HG02678 (cell line): Measurements from ENCODE around the gene TNN.

Source experiments
- ATAC-seq: cut with Tn5 transposase; IDR thresholded peaks from one replicate; pipeline ENCODE4 v1.9.1; 2021; ENCODE audit warnings: mild to moderate bottlenecking, moderate library complexity; ENCODE audit not compliant: unreplicated experiment

Gene TNN

DNA sequence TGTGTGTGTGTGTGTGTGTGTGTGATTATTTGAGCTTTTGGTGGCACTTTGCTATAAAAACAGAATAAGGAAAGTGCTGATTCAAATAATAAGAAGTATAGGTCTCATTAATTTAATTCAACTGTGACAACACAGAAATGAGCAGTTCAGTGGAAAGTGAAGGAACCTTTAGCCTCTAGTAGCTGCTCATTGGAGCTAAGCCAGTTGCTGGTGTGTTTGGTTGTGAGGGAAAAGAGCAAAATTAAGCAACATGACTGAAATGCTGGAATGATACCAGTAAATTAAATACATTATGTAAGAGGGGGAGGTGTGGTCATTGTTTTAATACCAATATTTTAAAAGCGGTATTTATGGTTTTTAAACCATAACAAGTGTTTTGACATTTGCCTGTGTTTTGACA, 69.7 kb downstream of the TNN start:
- no peak for ATAC-seq

DNA sequence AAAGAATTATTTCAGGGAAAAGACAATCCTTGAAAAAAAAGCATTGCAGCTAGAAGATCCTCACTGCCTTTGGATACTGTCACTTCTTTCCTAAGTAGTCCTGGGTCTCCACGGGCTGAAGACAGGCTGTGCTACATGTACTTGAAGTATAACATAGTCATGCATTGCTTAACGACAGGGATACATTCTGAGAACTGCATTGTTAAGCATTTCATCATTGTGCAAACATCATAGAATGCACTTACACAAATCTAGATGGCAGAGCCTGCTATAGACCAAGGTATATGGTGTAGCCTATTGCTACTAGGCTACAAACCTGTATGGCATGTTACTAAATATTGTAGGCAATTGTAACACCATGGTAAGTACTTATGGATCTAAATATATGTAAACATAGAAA, 70.9 kb downstream of the TNN start:
- ATAC-seq = no peak

DNA sequence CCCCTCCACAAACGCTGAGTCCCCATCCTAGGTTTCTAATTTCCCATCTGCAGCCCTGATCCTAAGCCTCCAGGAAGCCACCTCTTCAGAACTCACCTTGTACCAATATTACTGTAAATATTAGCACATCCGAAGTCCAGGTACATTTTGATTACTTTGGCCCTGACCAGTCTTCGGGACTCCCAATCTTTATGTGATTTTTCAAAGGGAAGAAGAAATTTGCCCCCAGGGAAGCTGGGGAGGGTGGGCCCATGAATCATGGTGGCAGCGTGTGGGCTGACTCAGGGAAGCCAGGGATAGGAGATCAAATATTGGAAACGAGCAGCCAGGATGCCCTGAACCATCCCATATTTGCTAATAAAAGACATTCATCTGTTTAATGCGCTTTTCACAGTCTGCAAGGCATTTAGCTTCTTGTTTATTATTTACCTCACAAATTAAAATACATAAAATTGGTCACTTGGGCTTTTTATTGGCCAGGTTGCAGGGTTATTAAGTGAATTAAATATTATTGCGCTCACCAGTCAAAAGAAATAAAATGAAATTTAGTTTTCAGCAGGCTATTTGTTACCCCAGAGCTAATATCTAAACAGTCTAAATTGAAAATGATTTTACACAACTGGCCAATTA, 78.4 kb downstream of the TNN start:
- no peak for ATAC-seq

DNA sequence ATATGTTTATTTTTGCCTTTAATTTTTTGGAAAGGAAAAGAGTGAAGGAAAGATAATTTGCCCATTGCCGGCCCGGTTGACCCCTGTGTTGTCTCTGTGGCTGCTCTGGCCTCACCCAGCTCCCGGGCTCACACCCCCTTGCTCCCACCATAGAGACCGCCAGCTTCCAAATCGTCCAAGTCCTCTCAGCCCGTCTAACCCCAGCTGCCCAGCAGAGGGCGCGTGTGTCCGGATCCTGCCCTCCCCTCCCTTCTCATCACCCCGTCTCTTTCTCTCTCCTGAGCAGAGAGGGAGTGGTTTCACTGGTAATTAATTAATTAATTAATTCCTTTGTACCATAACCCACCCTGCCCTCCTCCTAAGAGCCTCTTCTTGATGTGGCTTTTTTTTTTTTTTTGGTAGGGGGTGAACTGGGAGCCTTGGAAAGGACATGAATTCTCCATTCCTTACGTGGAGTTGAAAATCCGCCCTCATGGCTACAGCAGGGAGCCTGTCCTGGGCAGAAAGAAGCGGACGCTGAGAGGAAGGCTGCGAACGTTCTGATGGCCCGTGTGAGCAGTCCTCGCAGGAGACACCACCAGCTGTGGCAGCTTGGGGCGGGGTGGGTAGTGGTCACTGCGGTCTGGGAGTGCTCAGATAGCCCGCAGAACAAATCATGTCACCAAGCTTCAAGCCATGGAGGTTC, 79.0 kb downstream of the TNN start:
- ATAC-seq = peak; percentile 56

DNA sequence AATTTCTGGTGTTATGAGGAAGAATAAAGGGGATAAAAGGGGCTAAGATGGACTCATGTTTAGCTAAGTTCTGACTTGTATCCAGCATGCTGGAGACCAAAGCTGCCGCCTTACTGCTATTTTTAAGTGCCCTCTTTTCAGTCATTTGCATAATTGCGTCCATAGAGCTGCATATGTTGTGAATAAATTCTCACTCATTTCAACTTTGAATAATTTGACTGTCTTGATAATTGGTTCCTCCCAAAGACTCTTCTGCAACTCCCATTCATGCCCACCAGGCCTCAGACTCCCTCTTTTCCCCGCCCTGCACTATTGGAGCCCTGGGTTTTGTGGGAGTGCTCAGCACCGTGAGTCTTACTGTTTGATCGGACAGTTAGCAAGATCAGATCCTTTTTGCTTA, 79.9 kb downstream of the TNN start:
- ATAC-seq = no peak

DNA sequence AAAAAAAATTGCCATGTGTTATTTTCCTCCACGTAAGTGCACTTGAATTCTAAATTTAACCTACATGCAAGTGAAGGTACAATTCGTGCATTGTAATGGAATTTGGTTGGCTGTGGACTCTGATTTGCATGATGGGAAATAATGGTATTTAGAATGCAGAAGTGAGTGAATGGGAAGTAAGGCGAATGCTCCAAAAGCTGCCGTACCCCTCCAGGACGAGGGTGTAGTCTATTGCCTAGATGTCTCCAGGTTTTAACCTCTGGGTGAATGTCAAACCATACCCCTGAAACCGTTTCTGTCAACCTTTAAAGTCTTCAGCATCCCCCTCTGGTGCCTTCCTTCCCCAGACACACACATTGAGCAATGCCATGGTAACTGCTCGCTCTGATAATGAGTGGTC, 80.4 kb downstream of the TNN start:
- ATAC-seq = no peak

DNA sequence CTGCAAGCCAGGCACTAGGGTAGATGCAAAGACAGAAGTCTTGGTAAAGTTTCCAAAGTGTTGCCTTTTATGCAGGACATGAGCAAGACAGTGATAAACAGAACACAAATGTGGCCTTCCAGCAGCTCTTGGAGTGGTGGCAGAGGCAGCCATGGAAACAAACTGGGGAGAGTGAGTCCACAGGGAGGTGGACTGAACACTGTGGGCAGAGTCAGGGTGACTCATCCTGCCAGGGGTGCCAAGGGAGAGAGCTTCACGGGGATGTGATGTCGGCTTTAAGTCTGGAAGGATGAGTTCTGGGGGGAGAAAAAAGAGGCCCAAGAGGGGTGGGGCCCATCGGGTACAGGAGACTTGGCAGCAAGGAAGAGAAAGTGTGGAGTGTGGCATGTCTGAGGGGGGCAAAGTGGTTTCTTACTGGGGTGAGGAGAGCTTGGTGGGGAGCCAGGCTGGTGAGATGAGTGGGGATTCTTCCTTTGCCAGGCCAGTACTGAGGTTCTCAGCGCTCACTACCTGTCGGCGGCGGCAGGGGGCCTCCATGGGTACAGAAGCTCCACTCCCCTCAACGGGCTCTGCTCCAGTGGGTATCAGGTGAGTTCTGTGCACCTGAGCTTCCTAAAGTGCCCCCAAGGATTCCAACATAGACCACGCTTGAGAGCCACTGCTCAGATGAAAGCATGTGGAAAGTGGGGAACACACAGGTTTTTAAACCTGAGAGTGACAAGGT, 83.1 kb downstream of the TNN start:
- ATAC-seq = no peak

DNA sequence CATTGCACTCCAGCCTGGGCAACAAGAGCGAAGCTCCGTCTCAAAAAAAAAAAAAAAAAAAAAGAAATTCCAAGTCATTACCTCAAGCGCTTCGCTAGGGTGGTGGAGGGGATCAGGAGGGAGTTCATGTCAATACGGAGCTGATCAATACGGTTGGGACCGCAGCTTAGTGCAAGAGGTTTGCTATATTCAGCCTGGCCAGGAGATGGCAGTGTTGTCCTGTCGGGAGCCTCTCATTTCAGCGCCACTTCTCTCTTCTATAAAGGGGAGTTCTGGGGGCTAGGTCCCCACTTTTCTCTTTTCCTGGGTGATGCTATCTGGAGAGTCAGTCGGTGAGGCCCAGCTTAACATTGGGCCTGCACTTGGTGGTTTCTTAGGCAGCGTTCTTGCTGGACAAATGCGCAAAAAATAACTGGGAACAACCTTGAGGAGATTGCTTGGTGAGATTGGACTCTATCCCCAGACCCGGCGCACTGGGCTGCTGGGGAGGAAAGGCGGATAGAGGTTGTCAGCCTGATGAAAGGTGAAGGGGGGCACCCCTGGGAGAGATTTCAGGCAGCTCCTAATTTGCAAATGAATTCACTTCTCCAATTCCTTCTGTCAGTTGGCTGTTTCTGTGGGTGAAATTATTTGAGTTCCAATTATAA, 84.5 kb downstream of the TNN start:
- ATAC-seq = peak; percentile 54

DNA sequence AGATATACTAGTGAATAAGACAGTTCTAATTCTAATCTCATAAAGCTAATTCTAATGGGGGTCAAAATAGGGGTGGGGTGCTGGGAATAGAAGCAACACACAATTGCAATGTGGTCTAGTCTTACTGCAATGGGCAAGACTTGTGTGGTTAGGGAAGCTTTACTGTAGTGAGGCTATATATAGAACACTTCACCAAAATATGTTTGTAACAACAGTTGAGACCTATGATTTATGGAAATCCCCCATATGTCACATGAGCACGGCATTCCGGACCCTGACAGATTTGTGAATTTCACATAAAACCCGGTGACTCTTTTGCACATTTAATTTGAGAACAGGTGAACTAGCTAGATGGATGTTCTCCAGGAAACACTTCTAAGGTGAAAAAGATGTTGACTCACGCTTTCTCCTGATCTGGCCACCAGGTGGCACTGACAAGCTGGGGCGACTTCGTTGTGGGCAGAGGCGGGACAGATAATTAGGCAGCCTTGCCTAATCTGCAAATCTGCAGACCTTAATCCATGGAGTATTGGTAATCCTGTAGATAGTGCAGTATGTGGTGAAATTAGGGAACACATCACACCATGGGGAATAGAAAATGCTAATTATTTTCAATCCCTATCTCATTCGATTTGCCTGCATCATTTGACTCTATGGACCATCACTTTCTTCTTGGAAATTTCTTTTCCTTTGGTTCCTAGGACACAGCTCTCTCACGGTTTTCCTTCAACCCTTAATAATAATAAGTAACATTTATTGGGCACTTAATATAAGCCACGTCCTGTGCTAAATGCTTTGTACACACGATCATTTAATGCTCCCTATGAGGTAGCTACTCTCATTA, 87.2 kb downstream of the TNN start:
- peak; percentile 61 for ATAC-seq

DNA sequence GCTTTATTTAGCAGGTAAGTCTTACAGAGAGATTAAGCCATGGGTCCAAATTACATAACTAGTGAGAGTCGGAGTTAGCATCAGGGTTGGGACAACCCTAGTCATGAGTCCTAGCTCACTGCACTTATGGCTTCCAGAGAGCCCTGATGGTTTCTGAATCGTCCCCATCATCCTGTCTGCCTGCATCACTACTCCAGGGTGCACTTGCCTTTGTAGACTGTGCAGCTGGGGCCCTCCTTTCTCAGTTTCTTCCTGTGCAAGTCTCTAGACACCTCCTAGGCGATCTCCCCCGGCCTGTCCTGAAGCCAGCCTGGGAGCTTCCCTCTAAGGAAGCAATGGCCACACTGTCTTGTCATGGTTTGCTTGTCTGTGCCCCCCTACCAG, 87.8 kb downstream of the TNN start:
- ATAC-seq = no peak

DNA sequence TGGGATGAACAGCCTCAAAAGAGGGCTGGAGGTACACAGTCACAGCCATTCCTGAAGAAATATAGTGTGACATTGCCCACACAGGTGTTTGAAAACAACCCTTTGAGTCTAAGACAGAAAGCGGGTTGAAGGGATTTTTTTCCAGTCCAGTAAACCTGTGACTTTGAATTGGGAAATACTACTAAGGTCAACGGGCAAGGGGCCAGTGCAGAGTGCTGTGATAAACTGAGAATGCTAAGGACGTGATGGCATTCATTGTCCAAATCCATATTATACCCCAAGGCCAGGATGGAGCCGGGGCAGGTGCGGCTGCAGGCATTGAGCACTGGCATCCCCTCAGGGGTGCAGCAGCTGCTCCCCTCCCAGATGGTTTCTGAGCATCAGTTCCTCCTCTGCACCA, 88.3 kb downstream of the TNN start:
- ATAC-seq = no peak

DNA sequence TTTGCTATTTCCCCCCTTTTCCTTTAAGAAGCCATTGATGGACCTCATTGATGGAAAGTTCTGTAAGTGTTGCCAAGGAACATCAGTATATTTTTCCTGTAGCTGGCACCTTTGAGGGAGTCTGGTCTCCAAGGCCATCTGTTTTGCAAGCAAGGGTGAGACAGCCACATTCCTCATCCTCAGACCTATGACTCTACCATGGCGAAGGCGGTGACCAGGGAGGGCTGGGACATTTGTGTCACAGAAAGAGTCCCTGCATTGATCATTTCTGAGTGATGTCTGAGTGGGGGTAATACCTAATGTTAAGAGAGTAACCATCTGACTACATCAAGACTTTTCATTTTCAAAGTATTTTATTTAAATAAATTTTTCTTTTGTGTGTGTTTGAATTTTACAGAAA, 89.6 kb downstream of the TNN start:
- no peak for ATAC-seq

DNA sequence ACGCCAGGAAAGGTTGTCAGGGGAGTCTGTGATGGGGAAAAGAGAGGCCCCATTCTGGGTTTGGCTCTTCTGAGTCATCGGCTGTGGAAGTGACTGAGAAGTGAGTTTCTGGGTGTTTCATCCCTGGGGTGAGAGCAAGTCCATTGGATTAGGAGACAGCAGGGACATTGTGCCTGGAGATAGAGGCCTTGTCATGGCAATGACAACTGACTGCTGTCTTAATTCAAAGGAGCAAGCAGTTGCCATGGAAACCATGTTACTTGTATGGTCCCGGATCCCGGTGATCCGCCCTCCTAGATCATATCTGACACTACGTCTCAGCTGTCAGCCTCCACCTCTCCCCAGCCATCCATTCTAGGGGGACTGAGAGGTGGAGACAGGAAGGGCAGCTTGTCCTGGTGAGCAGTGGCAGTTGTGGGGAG, 90.5 kb downstream of the TNN start:
- no peak for ATAC-seq

DNA sequence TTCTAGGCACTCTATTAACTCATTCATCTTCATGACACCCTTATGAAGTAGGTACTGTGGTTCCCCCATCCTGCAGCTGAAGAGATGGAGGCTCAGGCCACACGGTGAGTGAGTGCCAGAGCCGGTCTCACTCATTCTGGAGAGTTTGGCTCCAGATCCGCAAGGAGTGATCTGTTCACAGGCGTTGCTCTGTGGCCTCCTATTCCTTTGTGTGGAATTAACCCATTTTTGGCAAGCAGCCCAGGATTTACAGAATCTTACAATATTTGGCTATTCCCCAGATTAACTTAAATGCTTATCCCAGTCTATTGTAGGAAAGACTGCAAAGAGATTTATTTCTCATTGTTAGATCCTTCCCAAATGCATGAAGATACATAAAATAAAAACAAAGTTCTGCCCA, 95.3 kb downstream of the TNN start:
- no peak for ATAC-seq

DNA sequence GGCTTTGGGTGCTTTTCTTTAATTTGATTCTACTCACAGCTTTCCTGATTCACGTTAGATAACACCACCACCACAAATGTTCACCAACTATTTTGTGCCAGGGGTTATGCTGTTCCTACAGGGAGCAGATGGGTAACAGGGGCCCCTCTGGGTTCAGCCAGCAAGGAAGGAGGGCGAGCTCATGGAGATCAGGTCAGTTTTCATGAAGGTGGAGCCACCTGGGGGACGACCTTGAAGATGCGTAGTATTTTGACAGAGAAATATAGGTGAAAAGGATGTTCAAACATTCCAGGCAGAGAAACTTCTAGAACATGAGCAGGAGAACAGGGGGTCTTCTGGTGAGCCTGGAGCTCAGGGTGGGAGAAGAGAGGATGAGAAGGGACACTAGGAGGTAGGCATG, 96.1 kb downstream of the TNN start:
- ATAC-seq = no peak

DNA sequence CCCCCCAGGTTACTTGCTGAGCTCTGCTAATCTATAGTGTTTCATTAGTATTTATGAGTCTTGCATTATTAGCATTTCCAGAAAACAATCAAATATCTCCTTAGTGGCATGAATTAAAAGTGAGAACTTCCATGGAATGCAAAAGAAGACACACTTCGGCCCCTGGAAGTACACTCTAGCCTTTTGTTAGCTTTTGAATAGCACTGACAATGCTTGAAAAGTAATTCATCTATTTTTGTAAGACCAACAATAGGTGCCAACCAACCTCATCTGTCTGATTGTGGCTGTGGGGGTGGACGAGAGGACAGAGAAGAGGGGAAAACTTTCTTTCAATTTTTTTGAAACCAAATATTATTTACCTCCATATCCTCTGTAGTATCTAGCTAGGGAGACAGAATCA, 97.1 kb downstream of the TNN start:
- no peak for ATAC-seq

DNA sequence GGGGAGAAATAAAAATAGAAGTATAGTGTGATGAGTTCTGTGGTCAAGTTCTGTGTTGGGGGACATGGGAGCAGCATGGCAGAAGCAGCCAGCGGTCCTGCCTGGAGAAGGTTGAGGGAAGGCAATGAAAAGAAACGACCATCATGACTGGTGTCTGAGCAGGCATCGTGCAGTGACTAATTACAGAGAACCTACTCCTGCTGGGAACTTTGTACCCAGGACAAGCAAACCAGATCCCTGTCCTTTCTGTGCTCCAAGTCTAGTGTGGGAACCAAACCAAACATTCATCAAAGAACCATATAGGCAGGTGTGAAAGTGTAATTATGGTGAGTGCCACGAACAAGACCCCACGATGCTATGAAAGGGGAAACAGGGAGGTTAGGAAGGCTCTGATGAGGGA, 99.1 kb downstream of the TNN start:
- no peak for ATAC-seq

DNA sequence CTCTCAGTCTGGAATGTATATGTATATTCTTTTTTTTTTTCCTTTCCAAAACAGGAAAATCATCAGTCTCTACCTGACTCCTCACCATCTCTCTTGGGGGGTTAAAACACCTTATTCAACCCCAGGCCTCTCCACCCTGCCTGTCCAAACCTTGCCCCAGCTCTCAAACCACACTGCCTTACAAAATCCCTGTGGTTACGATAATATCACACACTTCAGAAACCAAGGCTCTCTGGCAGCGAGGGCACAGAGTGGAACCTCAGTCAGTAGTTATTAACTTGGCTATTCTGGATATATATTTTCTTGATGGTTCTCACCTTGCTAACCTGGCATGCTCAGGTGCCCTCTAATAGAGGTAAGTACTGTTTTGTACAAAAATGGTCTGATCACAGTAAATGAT, 100.2 kb downstream of the TNN start:
- ATAC-seq = no peak

DNA sequence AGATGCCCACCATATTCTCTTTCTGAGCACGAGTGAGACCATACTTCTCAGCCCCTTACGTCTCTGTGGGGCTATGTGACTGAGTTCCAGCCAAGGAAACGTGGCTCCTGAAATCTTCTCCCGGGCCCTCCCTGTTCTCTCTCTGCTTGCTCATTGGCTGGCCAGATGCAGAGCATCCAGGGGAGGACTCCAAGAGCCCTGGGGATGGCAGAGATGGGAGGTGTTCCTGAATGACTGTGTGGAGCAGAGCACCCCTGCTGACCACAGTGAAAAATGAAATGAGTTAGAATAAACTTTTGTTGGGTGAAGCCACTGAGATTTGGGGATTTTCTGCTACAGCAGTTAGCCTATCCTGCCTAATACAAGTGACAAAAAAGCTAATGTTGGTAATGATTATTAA, 101.1 kb downstream of the TNN start:
- no peak for ATAC-seq

DNA sequence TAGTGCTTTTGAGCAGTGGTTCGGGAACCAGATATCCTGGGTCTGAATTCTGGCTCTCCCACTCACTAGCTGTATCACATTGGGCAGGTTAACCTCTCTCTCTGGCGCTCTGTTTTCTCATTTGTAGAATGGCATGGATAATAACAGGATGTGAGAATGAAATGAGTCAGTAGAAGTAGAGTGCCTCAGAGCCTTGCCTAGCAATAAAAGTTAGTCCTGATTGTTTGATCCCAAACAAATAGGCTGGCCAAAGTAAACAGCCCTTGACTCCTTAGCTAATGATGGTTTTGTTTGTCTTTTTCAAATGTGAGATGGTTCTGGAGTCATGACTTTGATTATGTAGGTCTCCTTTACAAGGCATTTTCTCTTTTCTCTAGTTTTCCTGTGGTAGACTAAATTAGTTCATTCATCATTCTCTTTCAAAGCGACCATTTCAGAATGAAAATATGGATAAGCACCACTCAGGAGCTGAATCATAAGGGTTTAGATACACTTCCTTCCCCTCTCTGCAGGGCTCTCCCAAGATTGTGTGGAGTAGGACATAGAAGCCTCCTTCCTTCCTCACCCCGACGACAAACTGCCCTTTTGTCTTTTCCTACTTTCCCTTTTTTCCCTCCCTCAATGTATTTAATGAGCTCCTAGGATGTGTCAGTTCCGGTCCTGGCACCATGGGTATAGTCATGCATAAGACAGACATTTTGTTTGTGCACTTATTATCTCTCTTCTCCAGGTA, 101.8 kb downstream of the TNN start:
- no peak for ATAC-seq
